Left ventricle myocardium inferior (tissue), 1 donor: ENCODE data around the gene DHODH. TPM values are rescaled to one million over a fixed set of nuclear protein-coding genes. Genes with fewer than 3 reads are reported as not detected.

Source experiments
- DNase-seq: peaks from one replicate; pipeline ENCODE4 v3.0.0-alpha.2; 2020
- H3K27ac ChIP-seq: fragments of 200-600 bp; replicated peaks from 2 replicates; pipeline ENCODE4 v1.8.0; 2021
- H3K27me3 ChIP-seq: fragments of 200-600 bp; 2 replicates; pipeline ENCODE4 v1.8.0; 2021; ENCODE audit warnings: low read depth
- H3K36me3 ChIP-seq: fragments of 200-600 bp; 2 replicates; pipeline ENCODE4 v1.8.0; 2021
- H3K4me1 ChIP-seq: fragments of 200-600 bp; 2 replicates; pipeline ENCODE4 v1.8.0; 2021
- H3K4me3 ChIP-seq: fragments of 200-600 bp; 2 replicates; pipeline ENCODE4 v1.8.0; 2021; ENCODE audit warnings: mild to moderate bottlenecking, moderate library complexity
- H3K9me3 ChIP-seq: fragments of 200-600 bp; replicated peaks from 2 replicates; pipeline ENCODE4 v1.8.0; 2021
- intact Hi-C: fragments of 100-400 bp; cut with micrococcal nuclease; formaldehyde crosslinking; loops from one replicate; pipeline ENCODE4 v1.11.0; 2022
- total RNA-seq: library from RNA; stranded (reverse); fragmentation: NEBNext Ultra II Directional; extraction: Animal tissue kit (Norgen Biotek cat#: 25700); gene quantifications from one replicate; pipeline ENCODE4 v1.2.1, GENCODE V29; 2021
- TF ChIP-seq, protein P1 (sequence below): fragments of 200-600 bp; IDR thresholded peaks from 2 replicates; pipeline ENCODE4 v1.8.0; 2021; ENCODE audit warnings: antibody characterized with exemption, mild to moderate bottlenecking, borderline replicate concordance
- donor health status: DM: no; HTN: yes; CAD: no; lungs with severe emphysema.

DHODH gene
- total RNA-seq, 1 donor from 2014 or later: 8.1 TPM

DNA sequence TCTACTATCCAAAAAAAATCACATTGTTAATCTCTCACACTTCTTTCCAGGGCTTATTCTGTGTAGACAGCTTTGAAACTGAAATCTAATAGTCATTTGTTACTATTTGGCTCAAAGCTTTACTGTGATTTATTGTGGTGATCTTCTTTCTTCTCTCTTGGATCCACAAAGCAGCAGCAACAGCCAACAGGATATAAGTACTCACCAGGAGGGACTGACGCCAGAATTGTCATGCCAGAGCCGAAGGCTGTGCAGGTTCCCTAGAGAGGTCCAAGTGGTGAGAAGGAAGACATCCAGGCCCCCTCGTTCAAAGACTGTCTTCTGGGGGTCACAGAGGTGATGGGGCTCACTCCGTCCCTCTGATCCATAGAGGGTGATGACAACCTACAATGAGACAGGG is 41.6 kb upstream of the DHODH start:
- H3K4me3 ChIP-seq: no peak overlapping the region

DNA sequence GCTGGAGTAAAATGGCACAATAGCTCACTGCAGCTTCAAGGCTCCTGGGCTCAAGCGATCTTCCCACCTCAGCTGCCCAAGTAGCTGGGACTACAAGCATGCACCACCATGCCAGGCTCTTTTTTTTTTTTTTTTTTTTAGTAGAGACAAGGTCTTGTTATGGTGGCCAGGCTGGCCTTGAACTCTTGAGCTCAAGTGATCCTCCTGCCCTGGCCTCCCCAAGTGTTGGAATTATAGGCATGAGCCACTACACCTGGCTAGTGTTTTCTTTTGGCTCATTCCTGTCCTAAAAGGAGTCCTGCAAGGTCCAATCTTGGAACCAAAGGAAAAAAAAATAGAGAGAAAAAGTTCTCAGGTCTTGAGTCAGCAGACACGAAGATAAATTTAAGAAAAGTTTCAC is 39.2 kb upstream of the DHODH start:
- Histone ChIP-seq H3K9me3 (no peaks in the 10 kb centered on the region), H3K36me3 (no peaks in the 10 kb centered on the region), H3K4me1 (no peaks in the 10 kb centered on the region), H3K27ac (no peak overlapping the region), H3K4me3 (no peak overlapping the region), H3K27me3 (peaks cover 6% of the 10 kb centered on the region)
- DNase-seq: no peak
- TF ChIP-seq, protein P1, sequence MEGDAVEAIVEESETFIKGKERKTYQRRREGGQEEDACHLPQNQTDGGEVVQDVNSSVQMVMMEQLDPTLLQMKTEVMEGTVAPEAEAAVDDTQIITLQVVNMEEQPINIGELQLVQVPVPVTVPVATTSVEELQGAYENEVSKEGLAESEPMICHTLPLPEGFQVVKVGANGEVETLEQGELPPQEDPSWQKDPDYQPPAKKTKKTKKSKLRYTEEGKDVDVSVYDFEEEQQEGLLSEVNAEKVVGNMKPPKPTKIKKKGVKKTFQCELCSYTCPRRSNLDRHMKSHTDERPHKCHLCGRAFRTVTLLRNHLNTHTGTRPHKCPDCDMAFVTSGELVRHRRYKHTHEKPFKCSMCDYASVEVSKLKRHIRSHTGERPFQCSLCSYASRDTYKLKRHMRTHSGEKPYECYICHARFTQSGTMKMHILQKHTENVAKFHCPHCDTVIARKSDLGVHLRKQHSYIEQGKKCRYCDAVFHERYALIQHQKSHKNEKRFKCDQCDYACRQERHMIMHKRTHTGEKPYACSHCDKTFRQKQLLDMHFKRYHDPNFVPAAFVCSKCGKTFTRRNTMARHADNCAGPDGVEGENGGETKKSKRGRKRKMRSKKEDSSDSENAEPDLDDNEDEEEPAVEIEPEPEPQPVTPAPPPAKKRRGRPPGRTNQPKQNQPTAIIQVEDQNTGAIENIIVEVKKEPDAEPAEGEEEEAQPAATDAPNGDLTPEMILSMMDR: no peak
- intact Hi-C loops: no loop called here

More for the DNA sequence above, 41.6 kb upstream of the DHODH start:
- no peaks in the 10 kb centered on the region for H3K36me3 ChIP-seq
- no peaks in the 10 kb centered on the region for H3K9me3 ChIP-seq
- no peak overlapping the region for H3K27ac ChIP-seq
- H3K27me3 ChIP-seq: peaks cover 6% of the 10 kb centered on the region
- no peak for DNase-seq
- TF ChIP-seq, protein P1: no peak
- intact Hi-C loops: no loop called here
- H3K4me1 ChIP-seq: no peaks in the 10 kb centered on the region

DNA sequence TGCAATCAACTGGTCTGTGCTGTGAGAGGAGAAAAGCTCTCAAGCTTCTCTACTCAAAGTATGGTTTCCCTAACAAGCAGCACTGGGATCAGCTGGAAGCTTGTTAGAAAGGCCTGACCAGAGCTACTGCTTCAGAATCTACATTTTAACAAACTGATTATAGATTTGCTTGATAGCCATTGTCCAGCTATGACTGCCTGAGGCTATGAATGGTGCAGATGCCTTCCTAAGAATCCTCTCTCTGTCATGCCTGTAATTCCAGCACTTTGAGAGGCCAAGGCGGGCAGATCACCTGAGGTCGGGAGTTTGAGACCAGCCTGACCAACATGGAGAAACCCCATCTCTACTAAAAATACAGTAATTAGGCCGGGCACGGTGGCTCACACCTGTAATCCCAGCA is 37.0 kb upstream of the DHODH start:
- TF ChIP-seq, protein P1: no peak
- no peaks in the 10 kb centered on the region for H3K4me1 ChIP-seq
- no peaks in the 10 kb centered on the region for H3K36me3 ChIP-seq
- H3K27me3 ChIP-seq: no peaks in the 10 kb centered on the region
- H3K4me3 ChIP-seq: no peak overlapping the region
- DNase-seq: no peak
- intact Hi-C loops: no loop called here
- H3K27ac ChIP-seq: no peak overlapping the region
- no peaks in the 10 kb centered on the region for H3K9me3 ChIP-seq

DNA sequence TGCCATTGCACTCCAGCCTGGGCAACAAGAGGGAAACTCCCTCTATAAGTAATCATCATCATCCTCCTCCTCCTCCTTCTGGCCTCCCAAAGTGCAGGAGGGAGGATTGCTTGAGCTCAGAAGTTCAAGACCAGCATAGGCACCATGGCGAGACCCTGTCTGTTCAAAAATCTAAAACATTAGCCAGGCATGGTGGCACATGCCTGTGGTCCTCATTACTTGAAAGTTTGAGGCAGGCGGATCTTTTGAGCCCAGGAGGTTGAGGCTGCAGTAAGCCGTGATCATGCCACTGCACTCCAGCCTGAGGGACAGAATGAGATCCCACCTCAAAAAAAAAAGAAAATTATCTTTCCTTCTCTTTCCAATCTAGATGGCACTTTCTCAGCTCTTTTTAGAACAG is 36.2 kb upstream of the DHODH start:
- Histone ChIP-seq H3K36me3 (no peaks in the 10 kb centered on the region), H3K4me3 (no peak overlapping the region), H3K27ac (no peak overlapping the region), H3K9me3 (no peaks in the 10 kb centered on the region), H3K4me1 (no peaks in the 10 kb centered on the region), H3K27me3 (no peaks in the 10 kb centered on the region)
- intact Hi-C loops: no loop called here
- no peak for DNase-seq
- TF ChIP-seq, protein P1: no peak

DNA sequence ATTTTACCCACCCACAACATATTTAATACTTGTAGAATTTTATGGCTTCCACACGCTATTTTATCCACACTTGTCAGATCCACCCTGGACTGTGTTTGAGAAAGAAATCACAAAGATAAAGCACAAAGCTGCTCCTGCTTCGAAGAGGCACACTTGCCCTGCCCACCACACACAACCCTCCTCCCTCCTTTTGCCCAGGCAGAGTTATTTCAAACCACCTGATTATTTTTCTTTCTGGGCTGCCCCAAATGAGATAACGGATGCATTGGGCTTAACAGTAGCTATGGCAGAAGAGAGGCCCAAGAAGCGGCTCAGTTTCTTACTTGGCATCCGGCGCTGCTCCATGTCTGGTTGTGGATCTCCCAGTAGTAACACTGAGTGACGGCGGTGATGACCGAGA is 35.5 kb upstream of the DHODH start:
- H3K4me1 ChIP-seq: no peaks in the 10 kb centered on the region
- intact Hi-C loops: no loop called here
- no peaks in the 10 kb centered on the region for H3K36me3 ChIP-seq
- H3K9me3 ChIP-seq: no peaks in the 10 kb centered on the region
- TF ChIP-seq, protein P1: no peak
- no peak overlapping the region for H3K4me3 ChIP-seq
- DNase-seq: no peak
- no peak overlapping the region for H3K27ac ChIP-seq
- H3K27me3 ChIP-seq: no peaks in the 10 kb centered on the region
